Suprapubic skin (tissue), 3 donors: ENCODE results near the gene WDR54.

Experiments used
- EP300 ChIP-seq: sonication (generic); formaldehyde crosslinking; IDR thresholded peaks from one replicate; pipeline ENCODE4 v1.6.1; 2017; ENCODE audit warnings: antibody characterized with exemption
- TF ChIP-seq, protein P1 (sequence below), 2 donors: fragments of 200-600 bp in 1 of 2; fragments of 450-650 bp in 1 of 2; sonication (generic) in 1 of 2; IDR thresholded peaks; one replicate each; pipeline ENCODE4 v1.5.1; 2016 to 2019; ENCODE audit warnings: antibody characterized with exemption in 2 of 2, mild to moderate bottlenecking in 1 of 2, moderate library complexity in 1 of 2

DNA sequence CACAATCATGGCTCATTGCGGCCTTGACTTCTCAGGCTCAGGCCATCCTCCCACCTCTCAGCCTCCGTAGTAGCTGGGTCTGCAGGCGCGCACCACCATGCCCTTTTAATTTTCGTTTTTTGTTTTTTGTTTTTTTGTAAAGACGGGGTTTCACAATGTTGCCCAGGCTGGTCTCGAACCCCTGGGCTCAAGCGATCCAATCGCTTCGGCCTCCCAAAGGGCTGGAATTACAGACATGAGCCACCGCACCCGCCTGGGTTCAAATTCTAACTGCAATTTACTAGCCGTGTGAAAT is 29.1 kb upstream of the WDR54 start:
- TF ChIP-seq, protein P1, sequence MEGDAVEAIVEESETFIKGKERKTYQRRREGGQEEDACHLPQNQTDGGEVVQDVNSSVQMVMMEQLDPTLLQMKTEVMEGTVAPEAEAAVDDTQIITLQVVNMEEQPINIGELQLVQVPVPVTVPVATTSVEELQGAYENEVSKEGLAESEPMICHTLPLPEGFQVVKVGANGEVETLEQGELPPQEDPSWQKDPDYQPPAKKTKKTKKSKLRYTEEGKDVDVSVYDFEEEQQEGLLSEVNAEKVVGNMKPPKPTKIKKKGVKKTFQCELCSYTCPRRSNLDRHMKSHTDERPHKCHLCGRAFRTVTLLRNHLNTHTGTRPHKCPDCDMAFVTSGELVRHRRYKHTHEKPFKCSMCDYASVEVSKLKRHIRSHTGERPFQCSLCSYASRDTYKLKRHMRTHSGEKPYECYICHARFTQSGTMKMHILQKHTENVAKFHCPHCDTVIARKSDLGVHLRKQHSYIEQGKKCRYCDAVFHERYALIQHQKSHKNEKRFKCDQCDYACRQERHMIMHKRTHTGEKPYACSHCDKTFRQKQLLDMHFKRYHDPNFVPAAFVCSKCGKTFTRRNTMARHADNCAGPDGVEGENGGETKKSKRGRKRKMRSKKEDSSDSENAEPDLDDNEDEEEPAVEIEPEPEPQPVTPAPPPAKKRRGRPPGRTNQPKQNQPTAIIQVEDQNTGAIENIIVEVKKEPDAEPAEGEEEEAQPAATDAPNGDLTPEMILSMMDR (IDR thresholded peaks at IDR 0.05) = no peak
- TF ChIP-seq EP300 = no peak
